Liver (tissue), 3 donors: Measurements from ENCODE around the gene SH2D4B.

Experiments used
- ATF3 ChIP-seq: IDR thresholded peaks from 2 replicates; pipeline ENCODE4 v1.6.1; 2016; ENCODE audit warnings: antibody characterized with exemption
- CTCF ChIP-seq: fragments of 150-350 bp; IDR thresholded peaks from 2 replicates; pipeline ENCODE4 v1.5.1; 2017; ENCODE audit warnings: improper control_type of control experiment, low read depth, low read length; ENCODE audit not compliant: missing input control
- EGR1 ChIP-seq, 2 donors: IDR thresholded peaks; 2 replicates each; pipeline ENCODE4 v1.6.1; 2016 to 2018; ENCODE audit warnings: antibody characterized with exemption in 2 of 2, low read depth in 2 of 2
- FOXA1 ChIP-seq: IDR thresholded peaks from 2 replicates; pipeline ENCODE4 v1.6.1; 2016; ENCODE audit warnings: antibody characterized with exemption
- HNF4A ChIP-seq, 2 donors: conservative IDR thresholded peaks; 2 replicates each; pipeline ENCODE4 v1.6.1; 2016; ENCODE audit warnings: antibody characterized with exemption in 2 of 2, mild to moderate bottlenecking in 2 of 2
- JUND ChIP-seq, 2 donors: IDR thresholded peaks; 2 replicates each; pipeline ENCODE4 v1.6.1; 2016; ENCODE audit warnings: antibody characterized with exemption in 2 of 2
- MAX ChIP-seq: IDR thresholded peaks from 2 replicates; pipeline ENCODE4 v1.6.1; 2016; ENCODE audit warnings: antibody characterized with exemption
- RAD21 ChIP-seq, 2 donors: IDR thresholded peaks; 2 replicates each; pipeline ENCODE4 v1.6.1; 2016; ENCODE audit warnings: antibody characterized with exemption in 2 of 2, mild to moderate bottlenecking in 2 of 2
- REST ChIP-seq: IDR thresholded peaks from 2 replicates; pipeline ENCODE4 v1.6.1; 2016; ENCODE audit warnings: antibody characterized with exemption, mild to moderate bottlenecking
- RXRA ChIP-seq, 2 donors: IDR thresholded peaks; 2 replicates each; pipeline ENCODE4 v1.6.1; 2017 to 2018; ENCODE audit warnings: antibody characterized with exemption in 2 of 2, mild to moderate bottlenecking in 1 of 2
- SP1 ChIP-seq: IDR thresholded peaks from 2 replicates; pipeline ENCODE4 v1.6.1; 2018; ENCODE audit warnings: antibody characterized with exemption, mild to moderate bottlenecking
- TAF1 ChIP-seq: conservative IDR thresholded peaks from 2 replicates; pipeline ENCODE4 v1.6.1; 2016; ENCODE audit warnings: antibody characterized with exemption, mild to moderate bottlenecking
- YY1 ChIP-seq: IDR thresholded peaks from 2 replicates; pipeline ENCODE4 v1.6.1; 2016; ENCODE audit warnings: antibody characterized with exemption, mild to moderate bottlenecking
- ZBTB33 ChIP-seq: IDR thresholded peaks from 2 replicates; pipeline ENCODE4 v1.6.1; 2016; ENCODE audit warnings: antibody characterized with exemption
- donor health status: healthy.
- donor health status: healthy.

GRCh38 chr10:80498833-80499741 is 38.6 kb upstream of the SH2D4B start:
- no peak for TF ChIP-seq CTCF
- peak; percentile 62 for TF ChIP-seq YY1
- peak; percentile 91 to 92 for TF ChIP-seq JUND (IDR thresholded peaks at IDR 0.05)
- peak; percentile 53 for TF ChIP-seq SP1
- peak; percentile 71 for TF ChIP-seq MAX
- peak in 1 of 2 donors; percentile 59 for TF ChIP-seq RAD21 (IDR thresholded peaks at IDR 0.05)
- TF ChIP-seq TAF1: no peak
- peak; percentile 7 for TF ChIP-seq FOXA1
- peak; percentile 57 for TF ChIP-seq REST
- peak; percentile 89 for TF ChIP-seq ATF3
- peak; percentile 60 to 70 for TF ChIP-seq RXRA (IDR thresholded peaks at IDR 0.05)
- no peak for TF ChIP-seq EGR1 (IDR thresholded peaks at IDR 0.05; ENCODE audit: low read depth in 2 of 2)
- TF ChIP-seq ZBTB33: no peak
- peak; percentile 74 to 78 for TF ChIP-seq HNF4A (conservative IDR thresholded peaks at IDR 0.05)
